Activated CD4-positive, alpha-beta T cell treated with anti-CD3 and anti-CD28 coated beads for 48 hours (primary cell): ENCODE results near the gene CASTOR1.
A peak's percentile ranks its signal among the peaks of the same experiment; 100 is the strongest.
"Not testable (repeated sequence)": the region's sequence is repeated elsewhere in the genome, so short reads cannot be mapped to it uniquely, and the experiment has no call there.

Source experiments
- DNase-seq: peaks from one replicate; pipeline ENCODE4 v3.0.0-alpha.2; 2020

CASTOR1 gene

GRCh38 chr22:30289141-30289979 is at the start of gene CASTOR1:
CASTOR1 (minus strand) TSS chr22:30289505; CDS start chr22:30289497, 8 bp downstream.
- peak; percentile 93 for DNase-seq

GRCh38 chr22:30338802-30339201 is 49.5 kb upstream of the CASTOR1 start:
- DNase-seq, result no peak

- DNase-seq, result not testable (repeated sequence)
Measured at GRCh38 chr22:30338341-30338740, 49.0 kb upstream of the CASTOR1 start.

- no peak for DNase-seq
Measured at GRCh38 chr22:30337461-30337778, 48.1 kb upstream of the CASTOR1 start.

- DNase-seq, result no peak
Measured at GRCh38 chr22:30336752-30337460, 47.6 kb upstream of the CASTOR1 start.

- peak; percentile 14 for DNase-seq
Measured at GRCh38 chr22:30335236-30335635, 45.9 kb upstream of the CASTOR1 start.

- DNase-seq, result no peak
Measured at GRCh38 chr22:30334646-30335045, 45.3 kb upstream of the CASTOR1 start.

- peak; percentile 56 for DNase-seq
Measured at GRCh38 chr22:30333707-30334087, 44.4 kb upstream of the CASTOR1 start.

- DNase-seq, result no peak
Measured at GRCh38 chr22:30332994-30333706, 43.8 kb upstream of the CASTOR1 start.

GRCh38 chr22:30332551-30332950 is 43.2 kb upstream of the CASTOR1 start:
- no peak for DNase-seq

- no peak for DNase-seq
Measured at GRCh38 chr22:30328466-30329049, 39.3 kb upstream of the CASTOR1 start.

- no peak for DNase-seq
Measured at GRCh38 chr22:30327864-30328345, 38.6 kb upstream of the CASTOR1 start.

- peak; percentile 94 for DNase-seq
Measured at GRCh38 chr22:30326706-30327362, 37.5 kb upstream of the CASTOR1 start, which contains the start of gene TBC1D10A. TBC1D10A (minus strand) TSS chr22:30326941; CDS start chr22:30326881, 60 bp downstream.

- DNase-seq, result no peak
Measured at GRCh38 chr22:30326255-30326705, 37.0 kb upstream of the CASTOR1 start.

GRCh38 chr22:30325724-30326254 is 36.5 kb upstream of the CASTOR1 start:
- DNase-seq, result no peak

GRCh38 chr22:30325065-30325720 is 35.9 kb upstream of the CASTOR1 start:
- DNase-seq, result no peak

GRCh38 chr22:30324014-30324730 is 34.9 kb upstream of the CASTOR1 start:
- DNase-seq, result peak; percentile 42

GRCh38 chr22:30323246-30323645 is 33.9 kb upstream of the CASTOR1 start:
- DNase-seq, result no peak

GRCh38 chr22:30321461-30321860 is 32.2 kb upstream of the CASTOR1 start:
- DNase-seq, result no peak

- no peak for DNase-seq
Measured at GRCh38 chr22:30320021-30320556, 30.8 kb upstream of the CASTOR1 start.
